WTC11 (cell line): ENCODE data around the gene RIPK1. TPM values are rescaled to one million over a fixed set of nuclear protein-coding genes. Genes with fewer than 3 reads are reported as not detected.

Experiments used
- AFF4 ChIP-seq: sonication (generic); formaldehyde crosslinking; IDR thresholded peaks from 2 replicates; pipeline ENCODE4 v1.8.1; 2023; ENCODE audit warnings: mild to moderate bottlenecking, missing genetic modification reagents, borderline replicate concordance
- ATF1 ChIP-seq: sonication (generic); formaldehyde crosslinking; IDR thresholded peaks from 2 replicates; pipeline ENCODE4 v1.8.1; 2023; ENCODE audit warnings: mild to moderate bottlenecking, moderate library complexity, missing genetic modification reagents
- CREB1 ChIP-seq: sonication (generic); formaldehyde crosslinking; IDR thresholded peaks from 2 replicates; pipeline ENCODE4 v1.8.0; 2023; ENCODE audit warnings: mild to moderate bottlenecking, missing genetic modification reagents
- ETV6 ChIP-seq: sonication (generic); formaldehyde crosslinking; IDR thresholded peaks from 2 replicates; pipeline ENCODE4 v1.8.1; 2022; ENCODE audit warnings: mild to moderate bottlenecking, missing genetic modification reagents
- FOXK1 ChIP-seq: sonication (generic); formaldehyde crosslinking; IDR thresholded peaks from 2 replicates; pipeline ENCODE4 v1.8.0; 2022; ENCODE audit warnings: mild to moderate bottlenecking, moderate library complexity, missing genetic modification reagents
- JUN ChIP-seq: sonication (generic); formaldehyde crosslinking; IDR thresholded peaks from 2 replicates; pipeline ENCODE4 v1.8.0; 2023; ENCODE audit warnings: mild to moderate bottlenecking, missing genetic modification reagents
- NFE2L1 ChIP-seq: sonication (generic); formaldehyde crosslinking; IDR thresholded peaks from 2 replicates; pipeline ENCODE4 v1.8.1; 2023; ENCODE audit warnings: missing genetic modification reagents
- RORB ChIP-seq: fragments of 250-450 bp; sonication (Bioruptor Pico); IDR thresholded peaks from 2 replicates; pipeline ENCODE4 v1.9.0; 2021; ENCODE audit warnings: mild to moderate bottlenecking
- SMAD4 ChIP-seq: sonication (generic); formaldehyde crosslinking; IDR thresholded peaks from 2 replicates; pipeline ENCODE4 v1.8.0; 2022; ENCODE audit warnings: mild to moderate bottlenecking, missing genetic modification reagents
- TEAD1 ChIP-seq: sonication (generic); formaldehyde crosslinking; IDR thresholded peaks from 2 replicates; pipeline ENCODE4 v1.8.0; 2022; ENCODE audit warnings: mild to moderate bottlenecking, missing genetic modification reagents
- USF1 ChIP-seq: sonication (generic); formaldehyde crosslinking; IDR thresholded peaks from 2 replicates; pipeline ENCODE4 v1.8.0; 2022; ENCODE audit warnings: mild to moderate bottlenecking, missing genetic modification reagents
- total RNA-seq: library from RNA; stranded (reverse); gene quantifications from 3 replicates; pipeline ENCODE4 v1.2.3, GENCODE V29; 2021
- TF ChIP-seq, protein P1 (sequence below): sonication (generic); formaldehyde crosslinking; IDR thresholded peaks from 2 replicates; pipeline ENCODE4 v1.8.0; 2022; ENCODE audit warnings: mild to moderate bottlenecking, missing genetic modification reagents
- TF ChIP-seq, protein P2 (sequence below): fragments of 250-450 bp; sonication (Bioruptor Pico); IDR thresholded peaks from 2 replicates; pipeline ENCODE4 v1.8.0; 2021; ENCODE audit warnings: mild to moderate bottlenecking
- TF ChIP-seq, protein P3 (sequence below): sonication (generic); formaldehyde crosslinking; IDR thresholded peaks from 2 replicates; pipeline ENCODE4 v1.8.0; 2023; ENCODE audit warnings: mild to moderate bottlenecking, missing genetic modification reagents

RIPK1 gene
- total RNA-seq, 1 experiment from 2014 or later = 8.7 TPM

DNA sequence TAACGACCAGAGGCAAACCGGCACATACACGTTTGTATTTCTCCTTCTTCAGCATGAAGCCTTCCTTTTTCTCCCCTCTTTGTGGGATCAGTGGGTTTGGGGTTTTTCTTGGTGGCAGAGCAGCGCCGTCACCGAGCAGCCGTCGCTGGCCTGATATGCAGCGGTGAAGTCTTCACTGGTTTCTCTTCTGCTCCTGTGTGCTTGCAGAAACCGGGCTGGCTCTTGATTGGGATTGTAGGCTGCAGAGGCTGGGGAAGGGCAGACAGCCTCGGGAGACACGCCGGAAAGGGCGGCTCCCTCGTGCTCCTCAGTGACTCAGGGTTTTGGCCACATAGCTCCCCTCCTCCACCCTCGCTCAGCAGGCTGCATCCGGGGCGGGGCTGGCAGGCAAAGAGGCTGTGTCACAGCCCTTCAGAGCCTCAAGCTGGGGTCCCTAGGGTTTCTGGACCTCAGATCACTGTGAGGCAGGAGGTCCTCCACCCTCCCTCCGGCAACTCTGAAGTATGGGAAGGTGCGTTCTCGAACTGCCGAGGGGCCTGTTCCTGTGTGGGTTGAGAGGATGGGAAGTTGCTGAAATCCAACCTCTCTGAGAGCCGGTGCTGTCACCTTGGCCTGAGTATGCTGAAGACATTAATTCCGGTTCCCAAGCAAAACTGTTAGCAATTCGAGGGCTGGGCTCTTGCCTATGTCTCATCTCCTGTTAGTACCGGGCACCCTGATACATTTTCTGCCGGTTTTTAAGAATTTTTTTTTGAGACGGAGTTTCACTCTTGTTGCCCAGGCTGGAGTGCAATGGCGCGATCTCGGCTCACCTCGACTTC, 44.4 kb upstream of the RIPK1 start (continued):
- TF ChIP-seq AFF4 (CRISPR knock-in tag) (0 out of 2 replicates have a peak, but pooled peaks have one; percentile 30), RORB (CRISPR knock-in tag) (no peak), NFE2L1 (peak; percentile 99), SMAD4 (CRISPR knock-in tag) (0 out of 2 replicates have a peak, but pooled peaks have one; percentile 47), FOXK1 (CRISPR knock-in tag) (peak; percentile 87), ATF1 (CRISPR knock-in tag) (0 out of 2 replicates have a peak, but pooled peaks have one; percentile 74), TEAD1 (CRISPR knock-in tag) (peak; percentile 93), JUN (CRISPR knock-in tag) (peak; percentile 55; the same call in 1 of the 2 replicates), ETV6 (peak; percentile 83), CREB1 (CRISPR knock-in tag) (peak; percentile 60; the same call in 1 of the 2 replicates), USF1 (CRISPR knock-in tag) (peak; percentile 54; the same call in 1 of the 2 replicates)
- TF ChIP-seq, protein P1, sequence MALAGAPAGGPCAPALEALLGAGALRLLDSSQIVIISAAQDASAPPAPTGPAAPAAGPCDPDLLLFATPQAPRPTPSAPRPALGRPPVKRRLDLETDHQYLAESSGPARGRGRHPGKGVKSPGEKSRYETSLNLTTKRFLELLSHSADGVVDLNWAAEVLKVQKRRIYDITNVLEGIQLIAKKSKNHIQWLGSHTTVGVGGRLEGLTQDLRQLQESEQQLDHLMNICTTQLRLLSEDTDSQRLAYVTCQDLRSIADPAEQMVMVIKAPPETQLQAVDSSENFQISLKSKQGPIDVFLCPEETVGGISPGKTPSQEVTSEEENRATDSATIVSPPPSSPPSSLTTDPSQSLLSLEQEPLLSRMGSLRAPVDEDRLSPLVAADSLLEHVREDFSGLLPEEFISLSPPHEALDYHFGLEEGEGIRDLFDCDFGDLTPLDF (CRISPR knock-in tag) = no peak
- TF ChIP-seq, protein P2, sequence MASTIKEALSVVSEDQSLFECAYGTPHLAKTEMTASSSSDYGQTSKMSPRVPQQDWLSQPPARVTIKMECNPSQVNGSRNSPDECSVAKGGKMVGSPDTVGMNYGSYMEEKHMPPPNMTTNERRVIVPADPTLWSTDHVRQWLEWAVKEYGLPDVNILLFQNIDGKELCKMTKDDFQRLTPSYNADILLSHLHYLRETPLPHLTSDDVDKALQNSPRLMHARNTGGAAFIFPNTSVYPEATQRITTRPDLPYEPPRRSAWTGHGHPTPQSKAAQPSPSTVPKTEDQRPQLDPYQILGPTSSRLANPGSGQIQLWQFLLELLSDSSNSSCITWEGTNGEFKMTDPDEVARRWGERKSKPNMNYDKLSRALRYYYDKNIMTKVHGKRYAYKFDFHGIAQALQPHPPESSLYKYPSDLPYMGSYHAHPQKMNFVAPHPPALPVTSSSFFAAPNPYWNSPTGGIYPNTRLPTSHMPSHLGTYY (CRISPR knock-in tag) = no peak
- TF ChIP-seq, protein P3, sequence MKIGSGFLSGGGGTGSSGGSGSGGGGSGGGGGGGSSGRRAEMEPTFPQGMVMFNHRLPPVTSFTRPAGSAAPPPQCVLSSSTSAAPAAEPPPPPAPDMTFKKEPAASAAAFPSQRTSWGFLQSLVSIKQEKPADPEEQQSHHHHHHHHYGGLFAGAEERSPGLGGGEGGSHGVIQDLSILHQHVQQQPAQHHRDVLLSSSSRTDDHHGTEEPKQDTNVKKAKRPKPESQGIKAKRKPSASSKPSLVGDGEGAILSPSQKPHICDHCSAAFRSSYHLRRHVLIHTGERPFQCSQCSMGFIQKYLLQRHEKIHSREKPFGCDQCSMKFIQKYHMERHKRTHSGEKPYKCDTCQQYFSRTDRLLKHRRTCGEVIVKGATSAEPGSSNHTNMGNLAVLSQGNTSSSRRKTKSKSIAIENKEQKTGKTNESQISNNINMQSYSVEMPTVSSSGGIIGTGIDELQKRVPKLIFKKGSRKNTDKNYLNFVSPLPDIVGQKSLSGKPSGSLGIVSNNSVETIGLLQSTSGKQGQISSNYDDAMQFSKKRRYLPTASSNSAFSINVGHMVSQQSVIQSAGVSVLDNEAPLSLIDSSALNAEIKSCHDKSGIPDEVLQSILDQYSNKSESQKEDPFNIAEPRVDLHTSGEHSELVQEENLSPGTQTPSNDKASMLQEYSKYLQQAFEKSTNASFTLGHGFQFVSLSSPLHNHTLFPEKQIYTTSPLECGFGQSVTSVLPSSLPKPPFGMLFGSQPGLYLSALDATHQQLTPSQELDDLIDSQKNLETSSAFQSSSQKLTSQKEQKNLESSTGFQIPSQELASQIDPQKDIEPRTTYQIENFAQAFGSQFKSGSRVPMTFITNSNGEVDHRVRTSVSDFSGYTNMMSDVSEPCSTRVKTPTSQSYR (CRISPR knock-in tag) = peak; percentile 99
